ENCODE results near the gene CEP170B.
"Not testable (repeated sequence)": the region's sequence is repeated elsewhere in the genome, so short reads cannot be mapped to it uniquely, and the experiment has no call there.

The CEP170B gene

GRCh38 chr14:104933746-104934733, 69.0 kb downstream of the CEP170B start:
- DNase-seq, result no peak

- DNase-seq, result no peak
Observed at GRCh38 chr14:104935026-104935650, 70.1 kb downstream of the CEP170B start.

GRCh38 chr14:104935955-104936354, 70.9 kb downstream of the CEP170B start:
- no peak for DNase-seq

- no peak for DNase-seq
Observed at GRCh38 chr14:104936361-104937155, 71.5 kb downstream of the CEP170B start.

GRCh38 chr14:104937161-104937560, 72.1 kb downstream of the CEP170B start:
- DNase-seq, result no peak

- no peak for DNase-seq
Observed at GRCh38 chr14:104937694-104938365, 72.8 kb downstream of the CEP170B start.

- no peak for DNase-seq
Observed at GRCh38 chr14:104938436-104938835, 73.4 kb downstream of the CEP170B start.

- DNase-seq, result no peak
Observed at GRCh38 chr14:104938960-104939359, 73.9 kb downstream of the CEP170B start.

- DNase-seq, result no peak
Observed at GRCh38 chr14:104939666-104940410, 74.8 kb downstream of the CEP170B start.

- no peak for DNase-seq
Observed at GRCh38 chr14:104940526-104941150, 75.6 kb downstream of the CEP170B start.

- no peak for DNase-seq
Observed at GRCh38 chr14:104941508-104942365, 76.7 kb downstream of the CEP170B start.

- DNase-seq, result no peak
Observed at GRCh38 chr14:104942586-104942985, 77.5 kb downstream of the CEP170B start.

GRCh38 chr14:104943216-104944015, 78.3 kb downstream of the CEP170B start:
- not testable (repeated sequence) for DNase-seq

GRCh38 chr14:104944016-104944308, 78.9 kb downstream of the CEP170B start:
- DNase-seq, result not testable (repeated sequence)

GRCh38 chr14:104944436-104945205, 79.6 kb downstream of the CEP170B start:
- DNase-seq, result not testable (repeated sequence)

GRCh38 chr14:104945266-104945665, 80.2 kb downstream of the CEP170B start:
- DNase-seq, result not testable (repeated sequence)

Measured in C1 segment of cervical spinal cord (tissue), 14 donors.